HTR-8/SVneo (cell line): ENCODE data around the gene TSHZ1.

ENCODE experiments used
- DNase-seq: peaks from one replicate; pipeline ENCODE4 v3.0.0; 2011; ENCODE audit warnings: low spot score, mixed read lengths; ENCODE audit not compliant: insufficient read length
- FAIRE-seq: peaks from 2 replicates; lab custom pipeline; 2011; peaks lifted over from hg19 to GRCh38; lab: Jason Lieb, UNC

Gene TSHZ1

GRCh38 chr18:75210274-75211001, at the start of gene TSHZ1:
Gene TSHZ1, plus strand, starts transcription at chr18:75210797. Its CDS starts 1,080 bp downstream, at chr18:75211877.
- peak; percentile 70 for DNase-seq
- no peak for FAIRE-seq

- DNase-seq (no peak), FAIRE-seq (no peak)
Measured at GRCh38 chr18:75161256-75162028, 49.2 kb upstream of the TSHZ1 start.

- no peak for FAIRE-seq
- DNase-seq: no peak
Measured at GRCh38 chr18:75162467-75162866, 48.1 kb upstream of the TSHZ1 start.

GRCh38 chr18:75162978-75163377, 47.6 kb upstream of the TSHZ1 start:
- no peak for DNase-seq
- no peak for FAIRE-seq

- FAIRE-seq (no peak), DNase-seq (no peak)
Measured at GRCh38 chr18:75163736-75164135, 46.9 kb upstream of the TSHZ1 start.

- DNase-seq (no peak), FAIRE-seq (no peak)
Measured at GRCh38 chr18:75164479-75164878, 46.1 kb upstream of the TSHZ1 start.

- no peak for DNase-seq
- FAIRE-seq: no peak
Measured at GRCh38 chr18:75165926-75166325, 44.7 kb upstream of the TSHZ1 start.

GRCh38 chr18:75167137-75167536, 43.5 kb upstream of the TSHZ1 start:
- FAIRE-seq (no peak), DNase-seq (no peak)

- FAIRE-seq: no peak
- no peak for DNase-seq
Measured at GRCh38 chr18:75167759-75168618, 42.6 kb upstream of the TSHZ1 start.

- FAIRE-seq: no peak
- no peak for DNase-seq
Measured at GRCh38 chr18:75168619-75169018, 42.0 kb upstream of the TSHZ1 start.

GRCh38 chr18:75169411-75169810, 41.2 kb upstream of the TSHZ1 start:
- FAIRE-seq (no peak), DNase-seq (no peak)

- no peak for DNase-seq
- no peak for FAIRE-seq
Measured at GRCh38 chr18:75170022-75170789, 40.4 kb upstream of the TSHZ1 start.

- FAIRE-seq (no peak), DNase-seq (no peak)
Measured at GRCh38 chr18:75170916-75171315, 39.7 kb upstream of the TSHZ1 start.

- FAIRE-seq (no peak), DNase-seq (no peak)
Measured at GRCh38 chr18:75172299-75173124, 38.1 kb upstream of the TSHZ1 start.

GRCh38 chr18:75173125-75173432, 37.5 kb upstream of the TSHZ1 start:
- FAIRE-seq (no peak), DNase-seq (no peak)

- no peak for DNase-seq
- FAIRE-seq: no peak
Measured at GRCh38 chr18:75173738-75174137, 36.9 kb upstream of the TSHZ1 start.

- FAIRE-seq (no peak), DNase-seq (no peak)
Measured at GRCh38 chr18:75176849-75177248, 33.7 kb upstream of the TSHZ1 start.

- FAIRE-seq (no peak), DNase-seq (no peak)
Measured at GRCh38 chr18:75178376-75178775, 32.2 kb upstream of the TSHZ1 start.
